ENCODE results near the gene IFNLR1.
A peak's percentile ranks its signal among the peaks of the same experiment; 100 is the strongest.

IFNLR1 gene

GRCh38 chr1:24205345-24206082, 18.4 kb upstream of the IFNLR1 start:
- DNase-seq (ENCODE audit: low spot score) = no peak

GRCh38 chr1:24204116-24204515, 17.0 kb upstream of the IFNLR1 start:
- no peak for DNase-seq (ENCODE audit: low spot score)

GRCh38 chr1:24203404-24203803, 16.3 kb upstream of the IFNLR1 start:
- no peak for DNase-seq (ENCODE audit: low spot score)

- DNase-seq (ENCODE audit: low spot score) = no peak
Measured at GRCh38 chr1:24202987-24203386, 15.9 kb upstream of the IFNLR1 start.

- DNase-seq (ENCODE audit: low spot score) = no peak
Measured at GRCh38 chr1:24202556-24202955, 15.5 kb upstream of the IFNLR1 start.

- DNase-seq (ENCODE audit: low spot score) = peak; percentile 81
Measured at GRCh38 chr1:24201941-24202440, 14.9 kb upstream of the IFNLR1 start.

GRCh38 chr1:24199291-24199900, 12.3 kb upstream of the IFNLR1 start:
- DNase-seq (ENCODE audit: low spot score) = peak; percentile 46

- no peak for DNase-seq (ENCODE audit: low spot score)
Measured at GRCh38 chr1:24198766-24199165, 11.7 kb upstream of the IFNLR1 start.

GRCh38 chr1:24195874-24196273, 8.8 kb upstream of the IFNLR1 start:
- DNase-seq (ENCODE audit: low spot score) = no peak

- no peak for DNase-seq (ENCODE audit: low spot score)
Measured at GRCh38 chr1:24195136-24195535, 8.0 kb upstream of the IFNLR1 start.

GRCh38 chr1:24193046-24193445, 6.0 kb upstream of the IFNLR1 start:
- no peak for DNase-seq (ENCODE audit: low spot score)

GRCh38 chr1:24191860-24192259, 4.8 kb upstream of the IFNLR1 start:
- no peak for DNase-seq (ENCODE audit: low spot score)

GRCh38 chr1:24190983-24191461, 3.9 kb upstream of the IFNLR1 start:
- DNase-seq (ENCODE audit: low spot score) = no peak

GRCh38 chr1:24189528-24189927, 2.4 kb upstream of the IFNLR1 start:
- no peak for DNase-seq (ENCODE audit: low spot score)

GRCh38 chr1:24186711-24186992, 437 bp downstream of the IFNLR1 start:
- DNase-seq (ENCODE audit: low spot score) = no peak

GRCh38 chr1:24186031-24186710, 918 bp downstream of the IFNLR1 start:
- DNase-seq (ENCODE audit: low spot score) = no peak

- no peak for DNase-seq (ENCODE audit: low spot score)
Measured at GRCh38 chr1:24185076-24185475, 2.0 kb downstream of the IFNLR1 start.

- DNase-seq (ENCODE audit: low spot score) = no peak
Measured at GRCh38 chr1:24182061-24182460, 5.0 kb downstream of the IFNLR1 start.

GRCh38 chr1:24181619-24182018, 5.5 kb downstream of the IFNLR1 start:
- DNase-seq (ENCODE audit: low spot score) = no peak

- no peak for DNase-seq (ENCODE audit: low spot score)
Measured at GRCh38 chr1:24180676-24181075, 6.4 kb downstream of the IFNLR1 start.

GRCh38 chr1:24179251-24179840, 7.7 kb downstream of the IFNLR1 start:
- no peak for DNase-seq (ENCODE audit: low spot score)

GRCh38 chr1:24178407-24178806, 8.7 kb downstream of the IFNLR1 start:
- no peak for DNase-seq (ENCODE audit: low spot score)

GRCh38 chr1:24177161-24177560, 9.9 kb downstream of the IFNLR1 start:
- no peak for DNase-seq (ENCODE audit: low spot score)

Data from kidney capillary endothelial cell (primary cell).